HepG2 (cell line): ENCODE results near the gene MTOR. TPM values are rescaled to one million over a fixed set of nuclear protein-coding genes. Genes with fewer than 3 reads are reported as not detected.

ENCODE experiments used
- ADNP ChIP-seq: sonication (generic); formaldehyde crosslinking; IDR thresholded peaks from 2 replicates; pipeline ENCODE4 v1.4.0; 2020; ENCODE audit warnings: missing genetic modification reagents
- ATF1 ChIP-seq: IDR thresholded peaks from 2 replicates; pipeline ENCODE4 v1.6.1; 2016; ENCODE audit warnings: mild to moderate bottlenecking, control low read depth
- ATF7 ChIP-seq, 2 experiments: fragments of 450-650 bp in 1 of 2; sonication (generic) in 1 of 2; formaldehyde crosslinking in 1 of 2; IDR thresholded peaks; 2 replicates each; pipeline versions ENCODE4 v1.4.0 to v1.6.1; 2016 to 2020; ENCODE audit warnings: antibody characterized with exemption in 1 of 2, mild to moderate bottlenecking in 1 of 2, missing genetic modification reagents in 1 of 2
- CCAR2 ChIP-seq: fragments of 200-400 bp; formaldehyde crosslinking; optimal IDR thresholded peaks from 2 replicates; pipeline ENCODE3; 2018; ENCODE audit warnings: low read depth, mild to moderate bottlenecking, low read length, moderate library complexity
- NCOA2 ChIP-seq: sonication (generic); formaldehyde crosslinking; IDR thresholded peaks from 2 replicates; pipeline ENCODE4 v1.8.0; 2022; ENCODE audit warnings: inconsistent platforms
- NCOA5 ChIP-seq: sonication (generic); formaldehyde crosslinking; IDR thresholded peaks from 2 replicates; pipeline ENCODE4 v1.4.0; 2020; ENCODE audit warnings: missing genetic modification reagents
- POLR2A ChIP-seq, 2 experiments: IDR thresholded peaks; 2 replicates each; pipeline ENCODE4 v1.6.1; 2011; ENCODE audit warnings: low read depth in 2 of 2, low read length in 2 of 2, mild to moderate bottlenecking in 1 of 2, moderate library complexity in 1 of 2; ENCODE audit not compliant: insufficient read depth in 1 of 2
- ZBTB43 ChIP-seq: sonication (generic); formaldehyde crosslinking; conservative IDR thresholded peaks from 2 replicates; pipeline ENCODE4 v1.4.0; 2020; ENCODE audit warnings: missing genetic modification reagents
- ZNF17 ChIP-seq: sonication (generic); formaldehyde crosslinking; IDR thresholded peaks from 2 replicates; pipeline ENCODE4 v1.5.0; 2020; ENCODE audit warnings: mild to moderate bottlenecking, missing genetic modification reagents
- ZNF256 ChIP-seq: sonication (generic); formaldehyde crosslinking; conservative IDR thresholded peaks from 2 replicates; pipeline ENCODE4 v1.4.0; 2020; ENCODE audit warnings: missing genetic modification reagents
- ZNF317 ChIP-seq: sonication (generic); formaldehyde crosslinking; IDR thresholded peaks from 2 replicates; pipeline ENCODE4 v1.5.0; 2020; ENCODE audit warnings: mild to moderate bottlenecking, missing genetic modification reagents
- ZNF326 ChIP-seq: sonication (generic); formaldehyde crosslinking; IDR thresholded peaks from 2 replicates; pipeline ENCODE4 v1.4.0; 2020; ENCODE audit warnings: missing genetic modification reagents, borderline replicate concordance
- ZNF446 ChIP-seq: sonication (generic); formaldehyde crosslinking; IDR thresholded peaks from 2 replicates; pipeline ENCODE4 v1.5.0; 2020; ENCODE audit warnings: mild to moderate bottlenecking, missing genetic modification reagents
- polyA plus RNA-seq, 8 experiments: library from polyadenylated mRNA; depleted of rRNA in 3 of 8; stranded (reverse) in 7 of 8; unstranded in 1 of 8; fragments of >200 nt; fragmentation: Illumina TruSeq in 4 of 8; extraction: Trizol in 4 of 8; gene quantifications; 2 replicates each; pipeline versions ENCODE4 v1.2.1 to v1.2.3, GENCODE V29; 2011 to 2016; ENCODE audit warnings: low read depth in 4 of 8, missing spikeins in 1 of 8, mixed read lengths in 1 of 8; ENCODE audit not compliant: insufficient read depth in 1 of 8
- total RNA-seq, 5 experiments: library from RNA; depleted of rRNA; stranded (reverse); fragments of >200 nt; fragmentation: Illumina TruSeq; extraction: Trizol; gene quantifications; 2 replicates each; pipeline ENCODE4 v1.2.3, GENCODE V29; 2016; ENCODE audit warnings: low read depth in 1 of 5

MTOR gene
- total and polyA plus RNA-seq, 2 of the 13 experiments (the other 11 are each of a cell fraction or from before 2014, with no cell fraction given), result 24.6 to 34.6 TPM

DNA sequence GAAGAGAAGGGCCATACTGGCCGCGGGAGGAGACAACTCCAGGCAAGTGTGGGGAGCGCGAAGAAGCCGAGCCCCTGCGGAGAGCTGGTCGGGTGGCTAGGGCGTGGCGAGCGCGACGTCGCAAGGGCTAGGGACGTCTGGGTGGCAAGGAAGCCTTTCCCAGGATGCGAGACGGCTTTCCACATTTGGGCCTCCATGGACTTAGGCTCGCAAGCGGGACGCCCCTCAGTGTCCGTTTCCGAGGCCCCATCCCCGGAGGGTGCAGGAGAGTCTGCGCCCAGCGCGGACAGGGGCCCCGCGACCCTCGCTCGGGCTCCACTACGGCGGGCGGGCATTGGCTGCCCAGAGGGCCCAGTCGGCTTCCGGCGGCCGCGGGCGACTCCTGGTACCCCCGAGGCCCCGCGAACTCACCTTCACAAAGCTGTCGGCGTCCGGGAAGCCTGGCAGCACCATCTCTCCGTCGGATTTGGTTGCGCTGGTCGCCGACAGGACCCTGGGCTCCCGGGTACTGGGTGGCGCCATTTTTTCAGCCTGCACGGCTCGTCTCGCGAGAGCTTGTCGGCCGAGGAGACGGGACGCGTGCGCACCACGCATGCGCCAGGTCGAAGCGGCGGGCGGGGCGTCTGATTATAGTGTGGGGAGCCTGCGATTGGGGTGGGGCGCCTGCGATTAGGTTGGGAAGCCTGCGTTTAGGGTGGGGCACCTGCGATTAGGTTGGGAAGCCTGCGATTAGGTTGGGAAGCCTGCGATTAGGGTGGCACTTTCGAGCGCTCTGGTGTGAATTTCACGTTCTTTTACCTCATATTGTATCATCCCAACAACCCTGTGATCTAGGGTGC, 162.8 kb downstream of the MTOR start, which contains the start of gene EXOSC10 (continued):
- no peak for TF ChIP-seq ZNF17 (CRISPR knock-in tag)
- TF ChIP-seq ADNP (CRISPR knock-in tag), result no peak
- TF ChIP-seq ATF7 (IDR thresholded peaks at IDR 0.05), result no peak
- TF ChIP-seq ATF7 (CRISPR knock-in tag; IDR thresholded peaks at IDR 0.05), result no peak
- TF ChIP-seq ZNF256 (CRISPR knock-in tag), result no peak
- no peak for TF ChIP-seq ZNF326 (CRISPR knock-in tag)
- TF ChIP-seq ZBTB43 (CRISPR knock-in tag), result 0 out of 2 replicates have a peak, but pooled peaks have one; percentile 40
- TF ChIP-seq ATF1 (CRISPR knock-in tag), result no peak
- no peak for TF ChIP-seq ZNF446 (CRISPR knock-in tag)
- peak; percentile 65 to 83 for TF ChIP-seq POLR2A (IDR thresholded peaks at IDR 0.05; ENCODE audit: insufficient read depth in 1 of 2, low read depth in 2 of 2, low read length in 2 of 2)
- TF ChIP-seq NCOA5, result no peak
- no peak; the same call in 1 of the 2 replicates for TF ChIP-seq ZNF317 (CRISPR knock-in tag)
- no peak for TF ChIP-seq CCAR2
- no peak for TF ChIP-seq NCOA2
